ENCODE measurements around the gene SHANK1. TPM values are rescaled to one million over a fixed set of nuclear protein-coding genes. Genes with fewer than 3 reads are reported as not detected.
A peak's percentile ranks its signal among the peaks of the same experiment; 100 is the strongest.

The SHANK1 gene
- total and polyA plus RNA-seq, 2 of the 13 experiments (the other 11 are each of a cell fraction or from before 2014, with no cell fraction given): not detected

DNA sequence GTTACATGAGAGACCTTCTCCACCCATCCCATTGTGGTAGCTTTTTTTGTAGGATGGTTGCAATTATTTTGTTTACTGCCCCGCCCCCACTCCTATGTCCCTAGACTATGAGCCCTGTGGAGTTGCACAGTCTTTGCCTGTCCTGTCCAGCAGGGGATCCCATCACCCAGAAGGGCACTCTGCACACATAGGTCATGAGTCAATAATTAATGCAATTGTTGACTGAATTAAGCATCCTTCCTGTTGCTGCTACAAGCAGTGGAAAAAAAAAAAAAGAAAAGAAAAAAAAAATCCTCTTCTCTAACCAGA, 56.2 kb downstream of the SHANK1 start:
- H3K27me3 ChIP-seq (ENCODE audit: control insufficient read depth in 1 of 2, insufficient read depth in 2 of 2, low read length in 2 of 2): peaks cover 1 to 7% of the 10 kb centered on the region in 2 experiments; a peak in 3 of 5 replicates
- TF ChIP-seq CTCF (CRISPR knock-in tag; IDR thresholded peaks at IDR 0.05) (0 out of 2 replicates have a peak, but pooled peaks have one; percentile 3), HES4 (CRISPR knock-in tag; IDR thresholded peaks at IDR 0.05; ENCODE audit: borderline replicate concordance) (no peak)
- no peaks in the 10 kb centered on the region for H3K79me2 ChIP-seq (ENCODE audit: insufficient read depth, low read length)
- intact Hi-C loops (cut with micrococcal nuclease; ENCODE audit: unreplicated experiment): no loop called here
- CTCF ChIA-PET (ENCODE audit: low intra/inter-chr PET ratio, low total read pairs): no interaction called here
- no peak overlapping the region for H3K9ac ChIP-seq (ENCODE audit: insufficient read depth, low read depth, low read length)
- in situ Hi-C loops (cut with HindIII; ENCODE audit: extremely low pct_ligation_motif_present, low pct_unique_long_range_greater_than_20kb): no loop called here
- no peaks in the 10 kb centered on the region for H4K20me1 ChIP-seq (ENCODE audit: insufficient read depth, low read length)
- H3K4me2 ChIP-seq (ENCODE audit: low read depth, low read length): no peak overlapping the region
- BruUV-seq (replicated peaks): no TSS peak
- no peak overlapping the region for H3K27ac ChIP-seq (ENCODE audit: extremely low read length, insufficient read depth, low read length)
- no peak overlapping the region for H3K4me3 ChIP-seq (replicated peaks in 1 of 3; ENCODE audit: insufficient read depth in 1 of 3, low read depth in 2 of 3, low read length in 3 of 3)
- POLR2A ChIA-PET: no interaction called here
- H3K9me3 ChIP-seq (ENCODE audit: low read length): no peaks in the 10 kb centered on the region; the same call in 1 of the 2 replicates
- DNase-seq (ENCODE audit: low spot score): peak; percentile 27
- no peaks in the 10 kb centered on the region for H3K36me3 ChIP-seq (replicated peaks in 1 of 2; ENCODE audit: control insufficient read depth in 1 of 2, insufficient read depth in 2 of 2, low read length in 2 of 2)
- no peak overlapping the region for H2AFZ ChIP-seq (ENCODE audit: low read length)
- WGBS (ENCODE audit: low lambda C conversion rate): 0% methylated on average over 1 of the region's 1 CpG
- peak; percentile 75 for ATAC-seq
- no peak for FAIRE-seq
- no peaks in the 10 kb centered on the region for H3K4me1 ChIP-seq (ENCODE audit: insufficient read depth, low read length)

- intact Hi-C loops (cut with micrococcal nuclease; ENCODE audit: unreplicated experiment): no loop called here
- H3K4me1 ChIP-seq (ENCODE audit: insufficient read depth, low read length): no peaks in the 10 kb centered on the region
- H3K36me3 ChIP-seq (replicated peaks in 1 of 2; ENCODE audit: control insufficient read depth in 1 of 2, insufficient read depth in 2 of 2, low read length in 2 of 2): no peaks in the 10 kb centered on the region
- no peak overlapping the region for H3K9ac ChIP-seq (ENCODE audit: insufficient read depth, low read depth, low read length)
- no peaks in the 10 kb centered on the region; the same call in 1 of the 2 replicates for H3K9me3 ChIP-seq (ENCODE audit: low read length)
- H3K27me3 ChIP-seq (ENCODE audit: control insufficient read depth in 1 of 2, insufficient read depth in 2 of 2, low read length in 2 of 2): peaks cover 1 to 7% of the 10 kb centered on the region in 2 experiments; a peak in 3 of 5 replicates
- H3K4me3 ChIP-seq (replicated peaks in 1 of 3; ENCODE audit: insufficient read depth in 1 of 3, low read depth in 2 of 3, low read length in 3 of 3): no peak overlapping the region
- H4K20me1 ChIP-seq (ENCODE audit: insufficient read depth, low read length): no peaks in the 10 kb centered on the region
- ATAC-seq (no peak), DNase-seq (ENCODE audit: low spot score) (no peak), FAIRE-seq (no peak)
- no peaks in the 10 kb centered on the region for H3K79me2 ChIP-seq (ENCODE audit: insufficient read depth, low read length)
- BruUV-seq (replicated peaks): no TSS peak
- WGBS (ENCODE audit: low lambda C conversion rate): 39% methylated on average over 16 of the region's 16 CpGs
- H3K27ac ChIP-seq (ENCODE audit: extremely low read length, insufficient read depth, low read length): no peak overlapping the region
- POLR2A ChIA-PET: no interaction called here
- no peak overlapping the region for H2AFZ ChIP-seq (ENCODE audit: low read length)
- in situ Hi-C loops (cut with HindIII; ENCODE audit: extremely low pct_ligation_motif_present, low pct_unique_long_range_greater_than_20kb): no loop called here
- no peak overlapping the region for H3K4me2 ChIP-seq (ENCODE audit: low read depth, low read length)
- CTCF ChIA-PET (ENCODE audit: low intra/inter-chr PET ratio, low total read pairs): no interaction called here
- TF ChIP-seq ZHX2 (IDR thresholded peaks at IDR 0.05; ENCODE audit: low read depth) (no peak), ZHX2 (CRISPR knock-in tag; IDR thresholded peaks at IDR 0.05; ENCODE audit: borderline replicate concordance) (no peak), ONECUT2 (CRISPR knock-in tag; IDR thresholded peaks at IDR 0.05) (no peak)
These were observed 56.7 kb downstream of the SHANK1 start for GRCh38 chr19:50662651-50663481.

Data from HepG2 (cell line).